GM20000 (cell line): ENCODE data around the gene CLDND1.

Source experiments
- DNase-seq: peaks from one replicate; pipeline ENCODE4 v3.0.0; 2012; ENCODE audit warnings: low spot score
- CTCF ChIP-seq: IDR thresholded peaks from 2 replicates; pipeline ENCODE4 v1.5.1; 2012; ENCODE audit warnings: mild to moderate bottlenecking, control low read depth; ENCODE audit errors: extremely low read depth, missing control alignments

CLDND1 gene

GRCh38 chr3:98534168-98534567 lies 11.5 kb upstream of the CLDND1 start:
- TF ChIP-seq CTCF = no peak
- DNase-seq = no peak

GRCh38 chr3:98532709-98533571 lies 10.2 kb upstream of the CLDND1 start:
- no peak for TF ChIP-seq CTCF
- no peak for DNase-seq

GRCh38 chr3:98532275-98532637 lies 9.6 kb upstream of the CLDND1 start:
- TF ChIP-seq CTCF = no peak
- DNase-seq = no peak

- TF ChIP-seq CTCF = no peak
- DNase-seq = no peak
Measured at GRCh38 chr3:98531622-98532274, 9.0 kb upstream of the CLDND1 start, which contains the start of gene GPR15. TSS of gene GPR15 (plus strand) at chr3:98531978. CDS start at chr3:98532034, 56 bp downstream.

GRCh38 chr3:98530676-98531075 lies 8.0 kb upstream of the CLDND1 start:
- TF ChIP-seq CTCF = no peak
- DNase-seq = no peak

GRCh38 chr3:98529856-98530459 lies 7.3 kb upstream of the CLDND1 start:
- no peak for TF ChIP-seq CTCF
- DNase-seq = no peak
